ENCODE results near the gene WSB1.

Gene WSB1

GRCh38 chr17:27354491-27355081 lies 60.7 kb downstream of the WSB1 start:
- no peak for DNase-seq (ENCODE audit: extremely low read depth, low read depth)
- TF ChIP-seq CTCF (IDR thresholded peaks at IDR 0.05; ENCODE audit: low read depth, low read length), result no peak

GRCh38 chr17:27355419-27355818 lies 61.5 kb downstream of the WSB1 start:
- DNase-seq (ENCODE audit: extremely low read depth, low read depth), result no peak
- no peak for TF ChIP-seq CTCF (IDR thresholded peaks at IDR 0.05; ENCODE audit: low read depth, low read length)

GRCh38 chr17:27356091-27356705 lies 62.3 kb downstream of the WSB1 start:
- DNase-seq (ENCODE audit: extremely low read depth, low read depth), result no peak
- no peak for TF ChIP-seq CTCF (IDR thresholded peaks at IDR 0.05; ENCODE audit: low read depth, low read length)

GRCh38 chr17:27357236-27357635 lies 63.3 kb downstream of the WSB1 start:
- no peak for TF ChIP-seq CTCF (IDR thresholded peaks at IDR 0.05; ENCODE audit: low read depth, low read length)
- DNase-seq (ENCODE audit: extremely low read depth, low read depth), result no peak

- TF ChIP-seq CTCF (IDR thresholded peaks at IDR 0.05; ENCODE audit: low read depth, low read length), result no peak
Measured at GRCh38 chr17:27360507-27360906, 66.6 kb downstream of the WSB1 start.

GRCh38 chr17:27361695-27362094 lies 67.8 kb downstream of the WSB1 start:
- DNase-seq (ENCODE audit: extremely low read depth, low read depth), result no peak
- no peak for TF ChIP-seq CTCF (IDR thresholded peaks at IDR 0.05; ENCODE audit: low read depth, low read length)

More at GRCh38 chr17:27360507-27360906, 66.6 kb downstream of the WSB1 start:
- DNase-seq (ENCODE audit: extremely low read depth, low read depth), result no peak

- DNase-seq (ENCODE audit: extremely low read depth, low read depth), result no peak
- TF ChIP-seq CTCF (IDR thresholded peaks at IDR 0.05; ENCODE audit: low read depth, low read length), result no peak
Measured at GRCh38 chr17:27362503-27362902, 68.6 kb downstream of the WSB1 start.

Data from AG09319 (cell line).